GM19452 (cell line): ENCODE results near the gene GPR75.

Source experiments
- ATAC-seq: cut with Tn5 transposase; IDR thresholded peaks from one replicate; pipeline ENCODE4 v1.9.1; 2021; ENCODE audit not compliant: unreplicated experiment

GPR75 gene

GRCh38 chr2:53859206-53860181 is at the start of gene GPR75:
GPR75 (minus strand) TSS chr2:53859967; CDS start chr2:53854756, 5,211 bp downstream.
- ATAC-seq: no peak

GRCh38 chr2:53907582-53907981 is 47.8 kb upstream of the GPR75 start:
- ATAC-seq: no peak

GRCh38 chr2:53905396-53905795 is 45.6 kb upstream of the GPR75 start:
- no peak for ATAC-seq

- no peak for ATAC-seq
Measured at GRCh38 chr2:53903011-53903410, 43.2 kb upstream of the GPR75 start.

- ATAC-seq: no peak
Measured at GRCh38 chr2:53901192-53901591, 41.4 kb upstream of the GPR75 start.

GRCh38 chr2:53896864-53897263 is 37.1 kb upstream of the GPR75 start:
- ATAC-seq: no peak

GRCh38 chr2:53886406-53887280 is 26.9 kb upstream of the GPR75 start:
- no peak for ATAC-seq

- ATAC-seq: no peak
Measured at GRCh38 chr2:53884883-53885282, 25.1 kb upstream of the GPR75 start.

- no peak for ATAC-seq
Measured at GRCh38 chr2:53881986-53882385, 22.2 kb upstream of the GPR75 start.

- ATAC-seq: no peak
Measured at GRCh38 chr2:53881360-53881759, 21.6 kb upstream of the GPR75 start.

- ATAC-seq: no peak
Measured at GRCh38 chr2:53880756-53881155, 21.0 kb upstream of the GPR75 start.

- no peak for ATAC-seq
Measured at GRCh38 chr2:53877556-53877955, 17.8 kb upstream of the GPR75 start.

GRCh38 chr2:53877112-53877511 is 17.3 kb upstream of the GPR75 start:
- ATAC-seq: no peak

GRCh38 chr2:53874401-53874950 is 14.7 kb upstream of the GPR75 start:
- ATAC-seq: no peak

GRCh38 chr2:53867773-53868172 is 8.0 kb upstream of the GPR75 start:
- no peak for ATAC-seq

- no peak for ATAC-seq
Measured at GRCh38 chr2:53867169-53867568, 7.4 kb upstream of the GPR75 start.

- no peak for ATAC-seq
Measured at GRCh38 chr2:53865962-53866361, 6.2 kb upstream of the GPR75 start.

- ATAC-seq: no peak
Measured at GRCh38 chr2:53865264-53865663, 5.5 kb upstream of the GPR75 start.

GRCh38 chr2:53863538-53864227 is 3.9 kb upstream of the GPR75 start:
- no peak for ATAC-seq

GRCh38 chr2:53861824-53862223 is 2.1 kb upstream of the GPR75 start:
- ATAC-seq: no peak

- no peak for ATAC-seq
Measured at GRCh38 chr2:53856272-53856671, 3.5 kb downstream of the GPR75 start.
